ENCODE measurements around the gene RIOK1. TPM values are rescaled to one million over a fixed set of nuclear protein-coding genes. Genes with fewer than 3 reads are reported as not detected.

The RIOK1 gene
- total and polyA plus RNA-seq, 2 of the 13 experiments (the other 11 are each of a cell fraction or from before 2014, with no cell fraction given) = 9.4 to 37.8 TPM

GRCh38 chr6:7389451-7390225 is at the start of gene RIOK1, which contains the start of gene CAGE1 (continued):
- no peak for TF ChIP-seq FOXO4 (CRISPR knock-in tag; conservative IDR thresholded peaks at IDR 0.05)
- TF ChIP-seq MTF1 (CRISPR knock-in tag; IDR thresholded peaks at IDR 0.05) = 0 out of 2 replicates have a peak, but pooled peaks have one; percentile 15
- TF ChIP-seq ZNF331 (CRISPR knock-in tag; IDR thresholded peaks at IDR 0.05) = peak; percentile 81
- TF ChIP-seq ZNF510 (CRISPR knock-in tag; IDR thresholded peaks at IDR 0.05; ENCODE audit: low read depth) = peak; percentile 88; the same call in 1 of the 2 replicates
- TF ChIP-seq ZNF569 (CRISPR knock-in tag; IDR thresholded peaks at IDR 0.05; ENCODE audit: borderline replicate concordance) = peak; percentile 96
- TF ChIP-seq ZNF589 (CRISPR knock-in tag; conservative IDR thresholded peaks at IDR 0.05) = peak; percentile 97
- TF ChIP-seq PRPF4 (IDR thresholded peaks at IDR 0.05; ENCODE audit: low read depth, low read length, poor library complexity, severe bottlenecking) = no peak
- no peak; the same call in none of the 2 replicates for TF ChIP-seq DNMT1 (CRISPR knock-in tag; IDR thresholded peaks at IDR 0.05)
- TF ChIP-seq ZNF274 (CRISPR knock-in tag; IDR thresholded peaks at IDR 0.05) = peak; percentile 97
- TF ChIP-seq ZBTB25 (CRISPR knock-in tag; IDR thresholded peaks at IDR 0.05) = no peak; the same call in none of the 2 replicates
- peak; percentile 87 for TF ChIP-seq ZBTB38 (CRISPR knock-in tag; IDR thresholded peaks at IDR 0.05)
- TF ChIP-seq PRMT3 (CRISPR knock-in tag; IDR thresholded peaks at IDR 0.05; ENCODE audit: borderline replicate concordance, low read depth) = 0 out of 2 replicates have a peak, but pooled peaks have one; percentile 89
- TF ChIP-seq ZNF883 (CRISPR knock-in tag; IDR thresholded peaks at IDR 0.05; ENCODE audit: not compliant biosample characterization) = peak; percentile 95
- TF ChIP-seq ZSCAN20 (CRISPR knock-in tag; IDR thresholded peaks at IDR 0.05; ENCODE audit: borderline replicate concordance) = peak; percentile 81; the same call in 1 of the 2 replicates
- peak; percentile 96 for TF ChIP-seq ZNF761 (CRISPR knock-in tag; conservative IDR thresholded peaks at IDR 0.05)
- peak; percentile 95; the same call in 1 of the 2 replicates for TF ChIP-seq CAMTA2 (CRISPR knock-in tag; IDR thresholded peaks at IDR 0.05; ENCODE audit: borderline replicate concordance)
- TF ChIP-seq NFATC3 (CRISPR knock-in tag; IDR thresholded peaks at IDR 0.05) = peak; percentile 93; the same call in 1 of the 2 replicates
- peak; percentile 43 for TF ChIP-seq FOSL2 (CRISPR knock-in tag; IDR thresholded peaks at IDR 0.05)
- TF ChIP-seq ZNF143 (CRISPR knock-in tag; IDR thresholded peaks at IDR 0.05) = peak; percentile 64; the same call in 1 of the 2 replicates
- TF ChIP-seq ZNF281 (CRISPR knock-in tag; IDR thresholded peaks at IDR 0.05; ENCODE audit: borderline replicate concordance) = peak; percentile 46; the same call in 1 of the 2 replicates
- TF ChIP-seq DRAP1 (CRISPR knock-in tag; IDR thresholded peaks at IDR 0.05) = peak; percentile 80
- TF ChIP-seq ZNF644 (CRISPR knock-in tag; IDR thresholded peaks at IDR 0.05; ENCODE audit: low read depth) = peak; percentile 16; the same call in 1 of the 2 replicates

All from HepG2 (cell line).